ENCODE data around the gene MYT1.

GRCh38 chr20:64130271-64130670 is 34.0 kb upstream of the MYT1 start:
- no peak for TF ChIP-seq CTCF (IDR thresholded peaks at IDR 0.05)
- no peak for TF ChIP-seq ZFX (IDR thresholded peaks at IDR 0.05; ENCODE audit: borderline replicate concordance)

All from 22Rv1 (cell line).